Esophagus squamous epithelium (tissue), 5 donors: ENCODE measurements around the gene GAMT. TPM values are rescaled to one million over a fixed set of nuclear protein-coding genes. Genes with fewer than 3 reads are reported as not detected.

Experiments
- DNase-seq: peaks from one replicate; lab custom pipeline; 2025; lab: John Stamatoyannopoulos, UW
- H3K27ac ChIP-seq, 4 donors: fragments of 200-600 bp; sonication (generic); one replicate each; pipeline ENCODE4 v1.5.1; 2016 to 2019; ENCODE audit warnings: mild to moderate bottlenecking in 1 of 4
- H3K27me3 ChIP-seq, 4 donors: fragments of 200-600 bp; sonication (generic); 1 replicate in 3 of 4; 2 replicates in 1 of 4; pipeline versions ENCODE4 v1.5.1 to v1.6.0; 2017 to 2021; ENCODE audit warnings: antibody characterized with exemption in 1 of 4
- H3K36me3 ChIP-seq, 3 donors: fragments of 200-600 bp; sonication (generic); one replicate each; pipeline ENCODE4 v1.5.1; 2016 to 2019
- H3K4me1 ChIP-seq, 3 donors: fragments of 200-600 bp; sonication (generic); one replicate each; pipeline ENCODE4 v1.5.1; 2017 to 2019
- H3K4me3 ChIP-seq, 4 donors: fragments of 200-600 bp; sonication (generic); 1 replicate in 3 of 4; 2 replicates in 1 of 4; pipeline ENCODE4 v1.5.1; 2016 to 2019; ENCODE audit warnings: mild to moderate bottlenecking in 2 of 4, moderate library complexity in 1 of 4
- H3K9me3 ChIP-seq, 3 donors: fragments of 200-600 bp; sonication (generic); one replicate each; pipeline ENCODE4 v1.5.1; 2016 to 2019
- POLR2A ChIP-seq, 4 donors: fragments of 450-650 bp; IDR thresholded peaks; one replicate each; pipeline ENCODE4 v1.6.1; 2017; ENCODE audit warnings: antibody characterized with exemption in 4 of 4, mild to moderate bottlenecking in 4 of 4, moderate library complexity in 3 of 4
- WGBS, 2 donors: methylation state at CpG; one replicate each; pipeline ENCODE4 v1.1.5; 2018; 5-methylcytosine and 5-hydroxymethylcytosine counted together
- intact Hi-C: fragments of 100-400 bp; cut with DNase I; formaldehyde crosslinking; loops from one replicate; pipeline ENCODE4 v1.15.0; 2022
- total RNA-seq, 4 donors: library from RNA; depleted of rRNA; stranded (reverse); fragments of >200 nt; gene quantifications; one replicate each; pipeline ENCODE4 v1.1.0, GENCODE V29; 2016
- TF ChIP-seq, protein P1 (sequence below), 6 experiments: fragments of 450-650 bp in 4 of 6; fragments of 200-600 bp in 2 of 6; sonication (generic) in 2 of 6; IDR thresholded peaks; one replicate each; pipeline ENCODE4 v1.5.1; 2016 to 2019; ENCODE audit warnings: antibody characterized with exemption in 6 of 6, mild to moderate bottlenecking in 4 of 6, moderate library complexity in 4 of 6
- donor health status: DM: yes; HTN: yes; CAD: no.

The GAMT gene
- total RNA-seq, 4 donors from 2014 or later, result 2.4 to 40.0 (median 13.1) TPM

DNA sequence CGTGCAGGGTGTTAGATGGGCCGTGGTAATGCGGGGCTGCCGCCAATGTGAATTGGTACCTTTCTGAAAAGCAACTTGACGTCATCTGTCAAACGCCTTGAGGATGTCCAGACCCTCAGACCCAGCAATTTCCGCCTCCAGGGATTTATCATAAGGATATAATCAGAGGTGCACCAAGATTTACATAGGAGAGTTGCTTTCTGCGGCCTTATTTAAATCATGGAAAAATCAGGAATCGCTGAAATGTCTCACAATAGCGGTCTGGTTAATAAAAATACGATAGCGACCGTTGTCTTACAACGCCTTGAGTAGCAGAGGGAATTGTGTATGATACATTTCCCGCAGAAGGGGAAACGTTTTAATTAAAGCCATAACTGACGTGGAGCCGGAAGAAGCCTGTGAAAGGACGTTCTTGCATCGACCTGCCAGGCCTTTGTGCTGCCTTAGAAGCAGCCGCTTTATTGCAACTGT is 49.9 kb downstream of the GAMT start:
- H3K4me3 ChIP-seq, result no peak overlapping the region
- peaks cover 3 to 25% (median 14%) of the 10 kb centered on the region in 3 donors for H3K4me1 ChIP-seq
- DNase-seq, result no peak
- TF ChIP-seq POLR2A (IDR thresholded peaks at IDR 0.05), result no peak
- TF ChIP-seq, protein P1, sequence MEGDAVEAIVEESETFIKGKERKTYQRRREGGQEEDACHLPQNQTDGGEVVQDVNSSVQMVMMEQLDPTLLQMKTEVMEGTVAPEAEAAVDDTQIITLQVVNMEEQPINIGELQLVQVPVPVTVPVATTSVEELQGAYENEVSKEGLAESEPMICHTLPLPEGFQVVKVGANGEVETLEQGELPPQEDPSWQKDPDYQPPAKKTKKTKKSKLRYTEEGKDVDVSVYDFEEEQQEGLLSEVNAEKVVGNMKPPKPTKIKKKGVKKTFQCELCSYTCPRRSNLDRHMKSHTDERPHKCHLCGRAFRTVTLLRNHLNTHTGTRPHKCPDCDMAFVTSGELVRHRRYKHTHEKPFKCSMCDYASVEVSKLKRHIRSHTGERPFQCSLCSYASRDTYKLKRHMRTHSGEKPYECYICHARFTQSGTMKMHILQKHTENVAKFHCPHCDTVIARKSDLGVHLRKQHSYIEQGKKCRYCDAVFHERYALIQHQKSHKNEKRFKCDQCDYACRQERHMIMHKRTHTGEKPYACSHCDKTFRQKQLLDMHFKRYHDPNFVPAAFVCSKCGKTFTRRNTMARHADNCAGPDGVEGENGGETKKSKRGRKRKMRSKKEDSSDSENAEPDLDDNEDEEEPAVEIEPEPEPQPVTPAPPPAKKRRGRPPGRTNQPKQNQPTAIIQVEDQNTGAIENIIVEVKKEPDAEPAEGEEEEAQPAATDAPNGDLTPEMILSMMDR (IDR thresholded peaks at IDR 0.05), result no peak
- WGBS, 2 donors, result 67 to 84% methylated on average over 21 of the region's 21 CpGs
- no peaks in the 10 kb centered on the region for H3K9me3 ChIP-seq
- H3K36me3 ChIP-seq, result no peaks in the 10 kb centered on the region
- no peak overlapping the region for H3K27ac ChIP-seq
- no peaks in the 10 kb centered on the region for H3K27me3 ChIP-seq
- intact Hi-C loops, result no loop called here

DNA sequence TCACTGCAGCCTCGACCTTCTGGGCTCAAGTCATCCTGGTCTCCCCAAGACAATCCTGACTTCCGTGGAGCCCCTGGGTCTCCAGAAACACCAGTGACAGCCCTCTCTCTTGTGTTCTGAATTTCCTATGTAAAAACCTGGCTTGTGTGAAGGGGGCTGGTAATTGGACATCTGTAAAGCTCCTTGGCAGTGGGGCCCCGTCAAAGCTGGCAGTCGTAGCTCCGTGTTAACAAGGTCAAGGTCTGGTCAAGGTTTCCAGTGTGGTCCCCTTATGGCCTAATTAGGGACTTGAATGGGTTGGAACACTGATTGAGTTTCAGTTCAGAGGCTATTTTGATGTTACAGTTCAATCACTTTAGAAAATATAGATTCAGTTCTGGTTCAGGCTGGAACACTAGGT is 50.5 kb downstream of the GAMT start:
- no peak overlapping the region for H3K4me3 ChIP-seq
- intact Hi-C loops, result no loop called here
- 13 to 36% methylated on average over 3 to 5 of the region's 5 CpGs for WGBS, 2 donors
- H3K27me3 ChIP-seq, result no peaks in the 10 kb centered on the region
- no peaks in the 10 kb centered on the region for H3K36me3 ChIP-seq
- peaks cover 3 to 20% (median 10%) of the 10 kb centered on the region in 3 donors for H3K4me1 ChIP-seq
- TF ChIP-seq, protein P1 (IDR thresholded peaks at IDR 0.05), result no peak
- TF ChIP-seq POLR2A (IDR thresholded peaks at IDR 0.05), result no peak
- H3K27ac ChIP-seq, result no peak overlapping the region
- DNase-seq, result no peak
- H3K9me3 ChIP-seq, result no peaks in the 10 kb centered on the region

DNA sequence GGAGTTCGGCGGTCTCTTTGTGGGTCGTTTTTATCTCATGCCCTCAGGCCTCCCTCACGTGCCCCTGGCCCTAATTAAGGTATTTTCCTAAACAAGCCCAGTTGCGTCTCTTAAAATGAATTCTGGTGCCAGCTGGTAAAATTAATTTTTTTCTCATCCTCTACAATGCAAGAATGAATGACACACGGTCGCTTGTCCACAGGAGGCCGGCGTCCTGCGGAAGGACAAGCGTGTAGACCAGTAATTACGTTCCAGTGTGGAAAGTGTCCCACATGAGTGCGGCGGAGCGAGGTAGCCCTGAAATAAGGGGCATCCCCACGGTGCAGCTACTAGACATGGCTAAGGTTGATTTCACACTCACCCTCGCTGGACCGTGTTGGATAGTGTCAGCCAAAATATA is 52.1 kb downstream of the GAMT start:
- Histone ChIP-seq H3K36me3 (no peaks in the 10 kb centered on the region), H3K4me3 (no peak overlapping the region), H3K27me3 (no peaks in the 10 kb centered on the region), H3K4me1 (peaks cover 0 to 8% (median 4%) of the 10 kb centered on the region in 3 donors), H3K9me3 (no peaks in the 10 kb centered on the region), H3K27ac (no peak overlapping the region)
- WGBS, 2 donors, result 74 to 87% methylated on average over 6 to 16 of the region's 18 CpGs
- no peak for DNase-seq
- TF ChIP-seq POLR2A (IDR thresholded peaks at IDR 0.05), result no peak
- TF ChIP-seq, protein P1 (IDR thresholded peaks at IDR 0.05), result no peak
- intact Hi-C loops, result no loop called here

Other genes starting within 250 kb of the GAMT start
- 10 to 100 TPM; 31.3 to 84.3 (median 68.3) TPM for gene SBNO2, start 227.3 kb downstream of the GAMT start, total RNA-seq
- 10 to 100 TPM; 59.3 to 68.5 (median 61.6) TPM for gene STK11, start 195.8 kb downstream of the GAMT start, total RNA-seq
- 1 to 10 TPM in 3 of 4 donors, under 1 TPM in 1; 0.38 to 1.6 (median 1.2) TPM for gene CBARP, start 163.5 kb downstream of the GAMT start, total RNA-seq
- gene ATP5F1D, start 159.8 kb downstream of the GAMT start, total RNA-seq, result 100 to 1,000 TPM in 3 of 4 donors, 10 to 100 TPM in 1; 83.4 to 171 (median 132) TPM
- gene MIDN, start 153.0 kb downstream of the GAMT start, total RNA-seq, result 10 to 100 TPM; 12.4 to 65.0 (median 40.4) TPM
- gene CIRBP, start 132.2 kb downstream of the GAMT start, total RNA-seq, result 100 to 1,000 TPM; 116 to 415 (median 238) TPM
- gene FAM174C, start 126.0 kb downstream of the GAMT start, total RNA-seq, result 10 to 100 TPM; 31.5 to 69.8 (median 50.5) TPM
- gene EFNA2, start 115.7 kb downstream of the GAMT start, total RNA-seq, result not detected
- gene NDUFS7, start 17.6 kb downstream of the GAMT start, total RNA-seq, result 100 to 1,000 TPM; 124 to 191 (median 165) TPM
- 10 to 100 TPM; 60.2 to 76.0 (median 69.0) TPM for gene DAZAP1, start 6.0 kb upstream of the GAMT start, total RNA-seq
- gene RPS15, start 36.9 kb upstream of the GAMT start, total RNA-seq, result 1,000 to 10,000 TPM; 2,502 to 3,774 (median 3,129) TPM
- gene APC2, start 48.6 kb upstream of the GAMT start, total RNA-seq, result under 1 TPM in 1 of 4 donors, not detected in 3; under 0.01 TPM
- 10 to 100 TPM; 17.8 to 24.5 (median 23.0) TPM for gene C19orf25, start 77.7 kb upstream of the GAMT start, total RNA-seq
- 1 to 10 TPM in 2 of 4 donors, under 1 TPM in 2; 0.35 to 5.5 (median 1.1) TPM for gene PCSK4, start 88.8 kb upstream of the GAMT start, total RNA-seq
- gene REEP6, start 89.6 kb upstream of the GAMT start, total RNA-seq, result 10 to 100 TPM in 2 of 4 donors, 1 to 10 TPM in 2; 5.7 to 13.8 (median 9.4) TPM
- gene ADAMTSL5, start 111.5 kb upstream of the GAMT start, total RNA-seq, result 10 to 100 TPM; 13.5 to 20.8 (median 18.8) TPM
- under 1 TPM in 2 of 4 donors, not detected in 2; 0.19 to 0.66 TPM for gene PLK5, start 122.5 kb upstream of the GAMT start, total RNA-seq
- gene MEX3D, start 166.8 kb upstream of the GAMT start, total RNA-seq, result 10 to 100 TPM; 21.4 to 26.6 (median 23.0) TPM
- 10 to 100 TPM; 74.8 to 87.9 (median 84.3) TPM for gene MBD3, start 191.3 kb upstream of the GAMT start, total RNA-seq
- gene UQCR11, start 203.9 kb upstream of the GAMT start, total RNA-seq, result 10 to 100 TPM; 47.1 to 74.4 (median 59.1) TPM